ENCODE data around the gene RELT.

- TF ChIP-seq CTCF (IDR thresholded peaks at IDR 0.05) (no peak), POLR2A (IDR thresholded peaks at IDR 0.05) (no peak), EP300 (IDR thresholded peaks at IDR 0.05) (no peak)
Observed at GRCh38 chr11:73415854-73416615, 39.8 kb downstream of the RELT start.
